Posterior vena cava (tissue), 2 donors: ENCODE data around the gene FBXO36. TPM values are rescaled to one million over a fixed set of nuclear protein-coding genes. Genes with fewer than 3 reads are reported as not detected.

ENCODE experiments used
- DNase-seq: peaks from one replicate; pipeline ENCODE4 v3.0.0-alpha.2; 2020; ENCODE audit warnings: low spot score
- intact Hi-C, 2 donors: fragments of 100-400 bp; cut with DNase I; formaldehyde crosslinking; loops; one replicate each; pipeline versions ENCODE4 v1.14.1 to v1.14.2; 2022 to 2023
- total RNA-seq, 2 donors: library from RNA; stranded (reverse); fragmentation: NEBNext Ultra II Directional; extraction: Animal tissue kit (Norgen Biotek cat#: 25700); gene quantifications; one replicate each; pipeline ENCODE4 v1.2.1, GENCODE V29; 2021
- donor health status: DM: yes; HTN: yes; CAD: no.
- donor health status: DM: yes; HTN: yes; CAD: no.

Gene FBXO36
- total RNA-seq, 2 donors from 2014 or later = 2.2 to 2.6 TPM

DNA sequence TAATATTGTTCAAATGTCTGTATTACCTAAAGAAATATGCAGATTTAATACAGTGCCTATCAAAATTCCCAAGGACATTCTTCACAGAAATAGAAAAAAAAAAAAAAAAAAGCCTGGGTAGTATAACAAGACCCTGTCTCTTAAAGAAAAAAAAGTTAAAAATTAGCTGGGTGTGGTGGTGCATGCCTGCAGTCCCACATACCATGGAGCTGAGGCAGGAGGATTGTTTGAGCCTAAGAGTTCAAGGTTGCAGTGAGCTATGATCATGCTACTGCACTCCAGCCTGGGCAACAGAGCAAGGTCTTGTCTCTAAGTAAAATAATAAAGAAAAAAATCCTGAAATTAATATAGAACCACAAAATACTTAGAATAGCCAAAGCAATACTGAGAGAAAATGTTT, 94.5 kb downstream of the FBXO36 start:
- intact Hi-C loops = loop anchor here in 1 of 2 donors (10.0 kb wide), 1 partner anchor 138 kb away; no protein-coding TSS in a partner anchor
- DNase-seq = no peak

DNA sequence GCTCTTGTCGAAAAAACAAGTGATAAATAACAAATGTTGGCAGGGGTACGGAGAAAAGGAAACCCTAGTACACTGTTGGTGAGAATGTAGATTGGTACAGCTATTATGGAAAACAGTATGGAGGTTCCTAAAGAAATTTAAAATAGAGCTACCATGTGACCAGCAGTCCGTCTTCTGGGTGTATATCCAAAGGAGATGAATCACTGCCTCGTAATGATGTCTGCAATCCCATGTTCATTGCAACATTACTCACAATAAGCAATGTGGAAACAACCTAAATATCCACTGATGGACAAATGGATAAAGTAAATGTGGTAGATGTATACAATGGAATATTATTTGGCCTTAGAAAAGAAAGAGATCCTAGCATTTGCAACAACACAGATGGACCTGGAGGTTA, 95.8 kb downstream of the FBXO36 start:
- no peak for DNase-seq
- intact Hi-C loops = loop anchor here in 1 of 2 donors (10.0 kb wide), 1 partner anchor 137 kb away; no protein-coding TSS in a partner anchor

DNA sequence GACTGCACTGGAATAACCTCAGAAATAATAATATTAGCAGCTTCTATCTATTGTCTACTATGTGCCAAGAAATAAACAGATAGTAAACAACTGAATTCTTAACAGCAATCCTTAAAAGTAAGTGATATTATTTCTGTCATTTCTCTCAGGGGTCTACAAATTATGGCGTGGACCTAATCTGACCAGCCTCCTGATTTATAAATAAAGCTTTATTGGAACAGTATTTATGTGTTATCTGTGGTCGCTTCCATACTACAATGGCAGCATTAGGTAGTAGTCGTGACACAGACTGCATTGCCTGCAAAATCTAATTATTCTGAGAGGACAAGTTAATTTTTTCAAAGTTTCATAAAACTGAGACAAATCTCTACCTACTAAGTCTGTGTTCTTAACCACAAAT, 97.4 kb downstream of the FBXO36 start:
- DNase-seq = no peak
- intact Hi-C loops = loop anchor here in 1 of 2 donors (10.0 kb wide), 1 partner anchor 135 kb away; no protein-coding TSS in a partner anchor

DNA sequence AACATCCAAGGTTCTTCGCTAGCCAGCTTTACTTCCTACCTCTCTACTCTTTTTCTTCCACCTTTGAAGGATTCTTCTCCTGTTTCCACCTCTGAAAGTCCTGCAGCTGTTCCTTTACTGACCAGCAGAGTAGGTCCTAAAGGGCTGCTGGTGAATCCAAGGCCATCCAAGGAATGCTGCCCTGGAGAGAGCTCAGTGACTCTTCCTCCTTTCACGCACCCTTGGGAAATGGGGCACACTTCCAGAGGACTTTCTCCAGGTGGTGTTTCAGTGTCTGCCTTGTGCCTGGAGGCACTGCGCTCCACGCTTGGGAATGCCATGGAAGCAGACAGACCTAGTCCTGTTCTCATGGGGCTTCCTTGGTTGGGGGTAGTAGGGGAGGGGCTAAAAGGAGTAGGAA, 101.0 kb downstream of the FBXO36 start:
- intact Hi-C loops = no loop called here
- DNase-seq = no peak

DNA sequence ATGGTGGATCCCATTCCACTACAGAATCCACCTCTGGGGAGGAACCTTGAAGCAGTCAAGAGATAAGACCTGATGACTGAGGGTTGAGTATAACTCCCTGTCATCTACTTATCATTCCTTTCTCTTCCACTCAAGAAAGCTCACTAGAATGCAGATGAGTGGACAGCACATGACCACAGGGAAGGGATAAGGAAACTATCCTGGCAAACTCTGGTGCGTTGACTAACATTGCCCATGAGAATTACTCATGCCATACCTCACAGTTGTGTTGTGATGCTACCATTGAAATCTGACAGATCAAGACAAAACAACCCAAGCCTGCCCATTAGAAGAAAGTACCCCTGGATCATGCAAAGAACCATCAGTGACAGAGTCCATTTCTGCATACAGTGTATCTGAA, 119.9 kb downstream of the FBXO36 start:
- intact Hi-C loops = no loop called here
- DNase-seq = no peak

DNA sequence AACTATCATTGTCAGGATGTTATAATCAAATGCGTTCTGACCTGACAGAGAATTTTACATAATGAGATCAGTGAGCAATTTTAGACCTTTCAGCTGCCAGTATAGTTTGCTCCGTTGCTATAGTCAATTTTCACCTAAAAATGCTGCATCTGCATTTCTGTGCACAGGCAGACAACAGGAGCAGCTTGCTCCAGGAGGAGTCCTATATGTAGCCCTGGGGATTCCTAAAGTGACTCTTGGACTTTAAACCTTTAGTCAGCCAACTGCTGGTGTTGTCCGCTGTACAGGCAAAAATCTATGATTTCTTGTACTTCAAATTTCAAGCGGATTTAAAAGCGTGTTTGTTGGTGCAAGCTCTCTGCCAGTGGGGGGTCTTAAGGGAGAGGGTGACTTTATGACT, 120.7 kb downstream of the FBXO36 start:
- DNase-seq = no peak
- intact Hi-C loops = no loop called here

DNA sequence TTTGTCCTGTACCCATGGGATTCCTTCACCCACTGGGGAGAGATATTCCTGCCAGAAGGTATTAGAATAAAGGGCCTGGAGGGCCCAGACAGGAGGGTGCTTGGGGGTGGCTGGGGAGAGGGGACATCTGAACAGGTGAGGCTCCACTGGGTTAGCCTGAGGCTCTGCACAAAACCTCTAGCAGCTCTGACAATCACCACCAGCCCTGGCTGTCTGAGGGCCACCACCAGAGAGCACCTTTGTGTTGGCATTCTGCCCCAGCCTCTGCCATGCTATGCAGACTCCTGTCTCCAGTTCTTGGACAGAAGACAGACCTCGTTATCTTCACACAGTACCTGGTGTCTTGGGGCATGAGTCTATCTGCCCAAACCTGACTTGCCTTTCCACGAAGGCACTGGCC, 121.2 kb downstream of the FBXO36 start:
- intact Hi-C loops = no loop called here
- DNase-seq = no peak

DNA sequence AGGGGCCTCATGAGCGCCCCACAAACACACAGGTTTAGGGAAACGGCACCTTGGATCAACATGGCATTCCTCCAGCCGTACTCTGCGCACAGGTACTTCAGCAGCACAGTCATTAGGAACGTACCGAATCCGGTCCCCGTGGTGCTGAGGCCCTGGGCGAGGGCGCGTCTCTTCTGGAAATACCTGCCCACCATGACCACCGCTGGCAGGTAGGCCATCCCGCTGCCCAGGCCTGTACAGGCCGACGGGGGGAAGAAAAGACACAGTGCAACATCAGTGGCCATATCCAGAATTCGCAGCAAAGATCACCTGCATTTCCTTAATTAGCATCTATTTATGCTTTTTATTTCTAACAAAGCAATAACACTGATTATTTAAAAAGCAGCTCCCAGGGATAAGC, 124.2 kb downstream of the FBXO36 start:
- no peak for DNase-seq
- intact Hi-C loops = no loop called here

DNA sequence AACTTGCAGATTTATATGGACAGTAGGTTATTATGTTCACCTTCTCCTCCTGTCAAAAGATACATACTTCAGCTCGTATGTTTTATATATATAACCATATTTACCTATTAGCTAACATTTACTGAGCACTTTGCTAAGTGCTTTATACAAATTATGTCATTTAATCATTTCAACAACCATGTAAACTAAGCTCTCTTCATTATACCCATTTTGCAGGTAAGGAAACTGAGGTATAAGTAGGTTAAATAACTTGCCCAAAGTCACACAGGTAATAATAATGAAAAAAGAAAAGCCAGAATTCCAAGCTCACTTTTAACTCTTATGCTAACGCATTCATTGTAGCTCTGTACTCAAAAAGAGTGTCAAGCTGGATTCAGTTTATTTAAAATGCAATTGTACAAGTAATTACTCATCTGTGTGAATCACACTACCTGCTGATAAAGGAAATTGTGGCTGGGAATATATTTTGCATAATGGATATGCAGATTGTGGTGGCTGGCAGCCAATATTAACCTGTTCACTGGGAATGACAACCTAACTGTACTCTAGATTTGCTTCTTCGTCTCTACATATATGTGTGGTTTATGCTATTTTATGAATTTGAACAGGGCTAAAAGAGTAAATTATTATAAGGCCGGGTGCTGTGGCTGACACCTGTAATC, 125.8 kb downstream of the FBXO36 start:
- DNase-seq = no peak
- intact Hi-C loops = no loop called here

DNA sequence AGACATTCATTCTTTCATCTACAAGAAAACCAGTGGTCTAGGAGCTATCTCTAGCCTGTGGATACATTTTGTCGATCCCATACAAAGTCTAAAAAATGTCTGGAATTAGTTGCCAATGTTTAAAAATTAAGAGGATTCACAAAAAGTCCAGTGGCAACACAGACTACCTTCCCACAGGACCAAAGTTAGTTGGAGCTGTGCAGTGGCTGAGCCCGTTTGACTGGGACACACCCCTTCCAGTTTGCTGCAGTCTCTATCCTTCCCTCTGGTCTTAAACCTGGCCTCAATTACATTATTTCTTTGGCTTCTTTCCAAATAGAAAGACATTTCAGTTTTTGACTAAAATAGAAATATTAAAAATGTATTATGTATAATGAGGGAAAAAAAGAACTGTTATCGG, 127.8 kb downstream of the FBXO36 start:
- no peak for DNase-seq
- intact Hi-C loops = no loop called here

DNA sequence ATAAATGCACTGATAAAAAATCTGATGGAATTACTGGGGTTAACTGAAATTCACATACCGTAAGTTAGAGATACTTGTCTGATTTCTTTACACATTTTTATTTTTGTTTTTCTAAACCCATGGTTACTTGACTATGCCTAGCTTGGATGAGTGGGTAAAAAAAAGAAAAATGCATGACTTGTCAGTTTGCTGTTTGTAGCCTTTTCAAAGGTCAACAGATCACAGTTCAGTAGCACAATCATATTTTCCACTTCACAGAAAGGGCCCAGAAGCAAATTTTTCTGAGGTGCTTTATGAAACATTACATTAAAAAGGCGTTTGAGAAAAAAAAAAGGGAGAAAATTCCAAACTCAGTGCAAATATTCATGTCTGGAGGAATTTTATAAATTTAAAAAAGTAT, 130.0 kb downstream of the FBXO36 start:
- DNase-seq = no peak
- intact Hi-C loops = no loop called here

DNA sequence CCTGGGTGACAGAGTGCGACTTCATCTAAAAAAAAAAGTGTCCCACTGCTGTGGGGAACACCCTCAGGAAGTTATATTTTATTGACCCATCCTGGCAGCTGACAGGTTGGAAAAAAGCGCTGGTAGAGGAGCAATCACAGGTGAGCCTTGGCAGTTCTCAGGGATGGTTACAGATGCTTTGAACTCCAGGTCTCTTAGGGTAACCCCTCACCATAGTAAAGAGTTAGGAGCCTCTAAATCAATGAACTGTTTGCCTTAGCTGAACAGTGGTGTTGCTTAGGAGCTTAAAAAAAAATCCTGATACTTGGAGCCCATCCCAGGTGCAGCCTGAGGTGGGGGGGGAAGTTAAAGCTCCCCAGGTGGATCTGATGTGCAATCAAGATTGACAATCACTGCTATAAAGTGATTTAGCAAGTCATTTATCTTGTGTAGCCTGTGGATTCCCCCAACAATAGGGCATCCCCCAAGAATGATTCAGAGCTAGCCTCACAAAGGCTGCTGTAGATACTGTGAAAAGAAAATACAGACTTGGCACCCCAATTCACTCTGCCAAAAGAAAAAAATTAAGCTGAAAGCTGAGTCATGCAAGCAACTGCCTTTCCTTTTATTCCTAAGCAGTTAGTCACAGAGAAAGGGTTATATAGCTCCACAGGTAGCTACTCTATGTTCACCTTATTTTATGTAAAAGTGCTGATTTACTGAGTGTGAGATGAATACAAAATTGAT, 131.6 kb downstream of the FBXO36 start:
- intact Hi-C loops = no loop called here
- DNase-seq = no peak

DNA sequence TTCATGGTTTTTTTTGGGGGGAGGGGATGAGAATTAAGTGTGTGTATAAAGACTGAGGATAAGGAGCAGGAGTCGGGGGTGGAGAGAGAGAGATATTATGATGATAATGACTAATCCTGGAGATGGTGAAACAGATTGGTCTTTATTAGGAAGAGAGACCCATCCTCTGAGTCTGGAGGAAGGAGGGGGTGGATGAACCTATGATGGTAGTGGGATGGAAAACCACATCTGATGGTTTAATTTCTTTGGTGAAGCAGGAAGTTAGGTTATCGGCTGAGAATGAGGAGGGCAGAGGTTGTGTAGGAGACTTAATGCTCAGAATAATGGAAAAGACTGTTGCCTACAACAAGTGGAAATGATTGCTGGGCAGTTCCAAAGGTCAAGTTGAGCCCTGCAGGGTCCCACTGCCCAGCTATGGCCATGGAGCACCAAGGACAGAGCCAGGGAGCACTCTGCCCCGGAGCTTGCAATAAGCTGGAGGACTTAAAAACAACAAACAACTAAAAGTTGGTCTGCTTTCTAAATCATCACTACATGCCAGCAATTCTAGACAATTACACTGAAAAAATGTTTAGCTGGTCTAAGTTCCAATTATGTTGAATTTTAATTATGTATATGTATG, 138.5 kb downstream of the FBXO36 start:
- intact Hi-C loops = no loop called here
- DNase-seq = no peak

Other genes with a start within 250 kb of the FBXO36 start
- 1 to 10 TPM in 1 of 2 donors, under 1 TPM in 1; 0.67 to 1.1 TPM for gene DNER, start 207.9 kb upstream of the FBXO36 start, total RNA-seq
- gene TRIP12, start 494 bp upstream of the FBXO36 start, total RNA-seq = 100 to 1,000 TPM; 194 to 200 TPM
- gene SLC16A14, start 146.4 kb downstream of the FBXO36 start, total RNA-seq = 1 to 10 TPM; 3.3 to 5.9 TPM